HepG2 (cell line): ENCODE data around the gene OR2W1. TPM values are rescaled to one million over a fixed set of nuclear protein-coding genes. Genes with fewer than 3 reads are reported as not detected.

ENCODE experiments used
- ATAC-seq: fragments of 200-7000 bp; cut with Tn5 transposase; 3 replicates; pipeline ENCODE4 v1.9.1; 2020; ENCODE audit warnings: mild to moderate bottlenecking, moderate library complexity
- BruUV-seq: library from RNA; stranded (reverse); fragments of 400-500 nt; replicated peaks from 2 replicates; lab custom pipeline; 2021; lab: Mats Ljungman, UMichigan
- CTCF ChIA-PET: fragments of 300-600 bp; formaldehyde crosslinking; extraction: SDS; loops from one replicate; lab custom pipeline; 2021; ENCODE audit warnings: low total read pairs, inconsistent platforms, low intra/inter-chr PET ratio; lab: Yijun Ruan, JAX
- POLR2A ChIA-PET: fragments of 350-600 bp; sonication (Branson Sonifier 250); formaldehyde crosslinking; loops from one replicate; lab custom pipeline; 2020; ENCODE audit warnings: antibody characterized with exemption, inconsistent platforms; lab: Yijun Ruan, JAX
- DNase-seq: peaks from one replicate; pipeline ENCODE4 v3.0.0-alpha.2; 2015; ENCODE audit warnings: low spot score
- FAIRE-seq: peaks from 3 replicates; lab custom pipeline; 2011; peaks lifted over from hg19 to GRCh38; lab: Jason Lieb, UNC
- H2AFZ ChIP-seq: one replicate; pipeline ENCODE4 v1.6.1; 2011; ENCODE audit warnings: low read length, inconsistent platforms
- H3K27ac ChIP-seq: fragments of 300-600 bp; 3 replicates; pipeline ENCODE4 v1.8.0; 2011; ENCODE audit warnings: mixed run types, mild to moderate bottlenecking, mixed read lengths, low read length, inconsistent platforms; ENCODE audit not compliant: insufficient read depth; ENCODE audit errors: extremely low read length
- H3K27me3 ChIP-seq, 2 experiments: fragments of 200-600 bp in 1 of 2; 2 replicates in 1 of 2; 3 replicates in 1 of 2; pipeline versions ENCODE4 v1.6.0 to v1.8.0; 2011; ENCODE audit warnings: low read length in 2 of 2, mild to moderate bottlenecking in 2 of 2, moderate library complexity in 2 of 2, inconsistent platforms in 1 of 2; ENCODE audit not compliant: insufficient read depth in 2 of 2, control insufficient read depth in 1 of 2
- H3K36me3 ChIP-seq, 2 experiments: fragments of 200-600 bp in 1 of 2; replicated peaks in 1 of 2; 2 replicates in 1 of 2; 3 replicates in 1 of 2; pipeline versions ENCODE4 v1.5.1 to v1.8.0; 2011; ENCODE audit warnings: low read length in 2 of 2, inconsistent platforms in 1 of 2; ENCODE audit not compliant: insufficient read depth in 2 of 2, control insufficient read depth in 1 of 2
- H3K4me1 ChIP-seq: 2 replicates; pipeline ENCODE4 v1.5.1; 2012; ENCODE audit warnings: low read length, inconsistent platforms; ENCODE audit not compliant: insufficient read depth
- H3K4me2 ChIP-seq: 2 replicates; pipeline ENCODE4 v1.6.0; 2011; ENCODE audit warnings: low read depth, low read length, inconsistent platforms
- H3K4me3 ChIP-seq, 3 experiments: fragments of 200-600 bp in 1 of 3; sonication (generic), shearing (Covaris generic) in 1 of 3; replicated peaks in 1 of 3; 2 replicates each; pipeline ENCODE4 v1.5.1; 2011 to 2016; ENCODE audit warnings: low read length in 3 of 3, inconsistent platforms in 2 of 3, low read depth in 2 of 3, mild to moderate bottlenecking in 2 of 3, control low read depth in 1 of 3, mixed read lengths in 1 of 3; ENCODE audit not compliant: insufficient read depth in 1 of 3
- H3K79me2 ChIP-seq: one replicate; pipeline ENCODE4 v1.6.1; 2011; ENCODE audit warnings: low read length, inconsistent platforms; ENCODE audit not compliant: insufficient read depth
- H3K9ac ChIP-seq: 2 replicates; pipeline ENCODE4 v1.6.0; 2011; ENCODE audit warnings: mild to moderate bottlenecking, low read depth, low read length, inconsistent platforms; ENCODE audit not compliant: insufficient read depth
- H3K9me3 ChIP-seq: 2 replicates; pipeline ENCODE4 v1.5.1; 2012; ENCODE audit warnings: mild to moderate bottlenecking, low read length
- H4K20me1 ChIP-seq: 2 replicates; pipeline ENCODE4 v1.6.0; 2011; ENCODE audit warnings: inconsistent platforms, mild to moderate bottlenecking, low read length, moderate library complexity; ENCODE audit not compliant: insufficient read depth
- ATF7 ChIP-seq, 2 experiments: fragments of 450-650 bp in 1 of 2; sonication (generic) in 1 of 2; formaldehyde crosslinking in 1 of 2; IDR thresholded peaks; 2 replicates each; pipeline versions ENCODE4 v1.4.0 to v1.6.1; 2016 to 2020; ENCODE audit warnings: antibody characterized with exemption in 1 of 2, mild to moderate bottlenecking in 1 of 2, missing genetic modification reagents in 1 of 2
- HDAC2 ChIP-seq: sonication (generic); formaldehyde crosslinking; IDR thresholded peaks from 2 replicates; pipeline ENCODE4 v1.4.0; 2020; ENCODE audit warnings: missing genetic modification reagents
- ZFAT ChIP-seq: sonication (generic); formaldehyde crosslinking; conservative IDR thresholded peaks from 2 replicates; pipeline ENCODE4 v1.8.1; 2023; ENCODE audit warnings: missing genetic modification reagents, inconsistent platforms
- ZNF318 ChIP-seq: sonication (generic); formaldehyde crosslinking; IDR thresholded peaks from 2 replicates; pipeline ENCODE4 v1.4.0; 2020; ENCODE audit warnings: mild to moderate bottlenecking, missing genetic modification reagents
- ZNF776 ChIP-seq: sonication (generic); formaldehyde crosslinking; IDR thresholded peaks from 2 replicates; pipeline ENCODE4 v1.4.0; 2020; ENCODE audit warnings: mild to moderate bottlenecking, missing genetic modification reagents
- WGBS: methylation state at CpG from one replicate; pipeline ENCODE4 v1.1.6; 2017; ENCODE audit warnings: low lambda C conversion rate; 5-methylcytosine and 5-hydroxymethylcytosine counted together
- in situ Hi-C: cut with HindIII; loops from 2 replicates; pipeline ENCODE4 v1.10.0; 2017; ENCODE audit warnings: low pct_unique_long_range_greater_than_20kb; ENCODE audit not compliant: extremely low pct_ligation_motif_present
- intact Hi-C: fragments of 100-400 bp; cut with micrococcal nuclease; formaldehyde crosslinking; loops from one replicate; pipeline ENCODE4 v1.10.0; 2022; ENCODE audit not compliant: unreplicated experiment
- polyA plus RNA-seq, 8 experiments: library from polyadenylated mRNA; depleted of rRNA in 3 of 8; stranded (reverse) in 7 of 8; unstranded in 1 of 8; fragments of >200 nt; fragmentation: Illumina TruSeq in 4 of 8; extraction: Trizol in 4 of 8; gene quantifications; 2 replicates each; pipeline versions ENCODE4 v1.2.1 to v1.2.3, GENCODE V29; 2011 to 2016; ENCODE audit warnings: low read depth in 4 of 8, missing spikeins in 1 of 8, mixed read lengths in 1 of 8; ENCODE audit not compliant: insufficient read depth in 1 of 8
- total RNA-seq, 5 experiments: library from RNA; depleted of rRNA; stranded (reverse); fragments of >200 nt; fragmentation: Illumina TruSeq; extraction: Trizol; gene quantifications; 2 replicates each; pipeline ENCODE4 v1.2.3, GENCODE V29; 2016; ENCODE audit warnings: low read depth in 1 of 5

OR2W1 gene
- total and polyA plus RNA-seq, 2 of the 13 experiments (the other 11 are each of a cell fraction or from before 2014, with no cell fraction given) = not detected

GRCh38 chr6:29079203-29079602 lies 34.2 kb upstream of the OR2W1 start:
- FAIRE-seq (no peak), ATAC-seq (no peak), DNase-seq (no peak)
- in situ Hi-C loops = no loop called here
- Histone ChIP-seq H3K4me3 (no peak overlapping the region), H3K27me3 (peaks cover 0 to 5% of the 10 kb centered on the region in 2 experiments; a peak in 2 of 5 replicates), H3K9me3 (no peaks in the 10 kb centered on the region), H3K4me2 (no peak overlapping the region), H3K79me2 (no peaks in the 10 kb centered on the region), H3K27ac (no peak overlapping the region), H3K4me1 (no peaks in the 10 kb centered on the region), H4K20me1 (no peaks in the 10 kb centered on the region), H3K9ac (no peak overlapping the region), H2AFZ (no peak overlapping the region), H3K36me3 (no peaks in the 10 kb centered on the region)
- no TSS peak for BruUV-seq
- WGBS = 0% methylated on average over 1 of the region's 1 CpG
- no peak for TF ChIP-seq HDAC2 (CRISPR knock-in tag)
- TF ChIP-seq ZNF776 (CRISPR knock-in tag) = no peak
- TF ChIP-seq ATF7 (IDR thresholded peaks at IDR 0.05) = peak; percentile 71; the same call in 1 of the 2 replicates
- no peak for TF ChIP-seq ATF7 (CRISPR knock-in tag; IDR thresholded peaks at IDR 0.05)
- no peak for TF ChIP-seq ZFAT (CRISPR knock-in tag)
- no peak for TF ChIP-seq ZNF318
- ChIA-PET CTCF (no interaction called here), POLR2A (no interaction called here)
- intact Hi-C loops = no loop called here
